NCI-H510A treated with DMSO at 0.1 percent for 48 hours (cell line): ENCODE results near the gene ADSS1.
A peak's percentile ranks its signal among the peaks of the same experiment; 100 is the strongest.

ENCODE experiments used
- DNase-seq: peaks from one replicate; lab custom pipeline; 2025; lab: John Stamatoyannopoulos, UW

The ADSS1 gene

DNA sequence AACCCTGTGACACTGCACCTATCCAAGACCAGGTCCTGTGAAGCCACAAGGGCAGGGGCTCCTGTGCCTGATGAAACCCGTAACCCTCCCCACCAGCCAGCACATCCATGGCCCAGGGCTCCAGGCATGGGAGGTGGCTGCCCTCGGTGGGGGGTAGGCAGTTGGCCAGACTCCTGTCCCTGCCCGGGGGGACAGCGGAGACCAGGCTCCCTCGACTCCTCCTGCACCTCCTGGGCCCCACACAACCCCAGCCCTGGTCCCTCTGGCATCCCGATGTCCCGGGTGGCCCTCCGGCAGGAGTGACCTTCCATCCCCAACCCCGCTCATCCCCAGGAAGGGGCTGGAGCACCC, 60.2 kb downstream of the ADSS1 start:
- DNase-seq, result no peak

DNA sequence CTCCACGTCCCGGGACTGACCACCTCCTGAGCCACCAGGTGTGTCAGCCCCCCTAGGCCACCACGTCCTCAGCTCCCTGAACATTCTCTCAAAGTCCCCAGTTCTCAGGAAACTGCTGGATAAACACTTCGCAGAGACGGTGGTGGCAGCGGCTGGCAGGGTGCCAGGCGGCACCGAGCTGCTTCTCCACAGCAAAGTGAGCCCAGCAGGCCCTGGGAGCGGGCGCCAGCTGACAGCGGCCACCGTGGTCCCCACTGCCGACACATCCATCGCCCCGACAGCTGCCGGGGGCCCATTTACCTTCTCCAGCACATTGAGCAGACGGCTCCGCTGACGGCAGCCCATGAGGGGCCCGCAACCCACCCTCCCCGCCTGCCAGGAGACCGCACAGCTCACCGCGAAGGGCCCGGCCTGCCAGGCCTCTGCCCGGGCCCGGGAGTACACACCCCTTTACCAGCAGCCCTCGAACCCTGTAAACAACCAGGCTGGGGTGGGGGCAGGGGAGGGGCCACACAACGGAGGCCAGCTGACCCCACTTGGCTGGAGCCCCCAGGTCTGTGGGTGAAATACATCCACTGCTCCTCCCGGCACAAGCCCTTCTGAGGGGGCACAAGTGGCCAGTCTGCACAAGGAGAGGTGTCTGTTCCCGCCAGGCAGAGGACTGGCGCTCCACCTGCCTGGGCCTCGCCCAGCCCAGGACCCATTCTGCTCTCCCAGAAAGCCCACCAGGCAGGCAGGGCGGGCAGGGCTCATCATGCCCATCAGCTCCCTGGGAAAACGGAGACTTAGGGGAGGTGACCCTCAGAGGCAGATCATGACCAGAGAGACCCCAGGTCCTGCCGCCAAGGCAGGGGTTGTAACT, 61.0 kb downstream of the ADSS1 start:
- DNase-seq, result peak; percentile 79

DNA sequence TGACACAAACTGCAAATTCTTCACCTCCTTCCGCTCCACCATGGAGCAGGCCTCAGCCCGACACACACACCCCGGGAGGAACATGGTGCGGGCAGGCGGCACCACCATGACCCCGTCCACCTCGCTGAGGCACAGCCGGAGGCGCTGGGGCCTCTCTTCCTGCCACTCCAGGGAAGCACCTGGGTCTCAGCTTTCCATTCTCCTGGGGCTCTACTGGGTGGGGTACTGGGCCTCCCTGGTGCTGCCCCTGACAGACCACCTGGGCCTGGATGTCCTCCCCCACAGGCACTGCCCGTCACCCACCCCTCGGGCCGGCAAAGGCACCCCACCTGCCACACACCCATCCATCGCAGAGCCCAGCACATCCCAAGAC, 61.7 kb downstream of the ADSS1 start:
- no peak for DNase-seq

DNA sequence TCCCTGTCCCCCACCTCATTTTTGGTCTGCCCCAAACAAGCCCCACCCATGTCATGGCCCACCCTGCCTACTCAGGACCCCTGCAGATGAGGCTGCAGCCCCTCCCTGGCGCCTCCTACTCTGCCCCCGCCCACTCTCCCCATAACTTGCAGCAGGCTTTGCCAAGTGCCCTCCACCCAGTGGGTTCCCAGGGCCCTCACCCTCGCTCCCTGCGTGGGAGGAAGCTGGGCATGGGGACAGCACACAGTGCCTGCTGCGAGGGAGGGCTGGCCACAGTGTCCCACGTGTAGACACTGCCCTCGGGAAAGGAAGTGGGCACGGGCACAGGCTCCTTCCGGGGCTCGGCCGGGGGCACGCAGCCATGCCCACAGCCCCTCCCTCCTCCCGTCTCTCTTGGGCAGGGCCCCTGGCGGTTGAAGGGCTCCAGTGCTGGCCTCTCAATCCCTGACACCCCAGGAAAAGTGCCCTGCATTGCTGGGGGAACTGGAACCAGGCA, 62.1 kb downstream of the ADSS1 start:
- no peak for DNase-seq

DNA sequence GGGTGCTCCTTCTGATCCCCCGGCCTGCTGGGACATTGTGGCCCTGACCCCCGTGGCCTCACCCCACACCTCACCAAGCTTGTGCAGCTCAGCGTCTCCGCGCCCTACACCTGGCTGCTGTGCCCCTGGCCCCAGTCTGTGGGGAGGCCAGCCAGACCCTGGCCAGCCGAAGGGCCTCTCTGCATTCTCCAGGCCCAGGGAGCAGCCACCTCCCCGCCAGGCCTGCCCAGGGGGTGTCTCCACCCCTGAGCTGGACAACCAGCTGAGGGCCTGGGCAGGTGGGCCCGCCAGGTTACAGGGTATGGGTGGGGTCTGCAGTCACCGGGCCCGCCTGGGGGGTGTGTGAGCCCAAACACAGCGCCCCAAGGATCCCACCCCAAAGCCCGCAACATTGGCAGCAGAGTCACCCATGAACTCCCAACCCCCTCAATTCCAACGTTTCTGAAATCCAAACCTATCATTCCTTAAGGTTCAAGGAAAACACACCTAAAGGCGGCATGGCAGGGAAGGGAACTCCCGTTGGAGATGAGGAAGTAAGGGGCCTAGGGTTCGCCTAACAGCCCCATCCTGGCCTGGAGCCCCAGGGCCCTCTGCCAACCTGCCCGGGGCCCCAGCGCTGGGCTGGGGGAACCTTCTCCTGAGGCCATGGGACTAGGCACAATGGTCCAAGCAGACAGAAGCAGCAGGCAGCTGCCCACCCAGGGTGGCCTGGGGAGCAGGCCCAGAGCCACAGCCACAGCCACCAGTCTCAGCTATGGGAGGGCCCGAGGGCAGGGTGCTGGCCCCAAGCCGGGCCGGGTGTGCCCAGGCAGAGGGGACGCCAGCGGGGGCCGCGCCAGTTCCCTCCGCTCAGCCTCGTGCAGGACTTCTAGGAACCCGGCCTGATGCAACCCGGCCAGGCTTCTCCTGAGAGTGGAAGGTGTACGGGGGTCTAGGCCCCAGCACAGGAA, 63.0 kb downstream of the ADSS1 start:
- no peak for DNase-seq

DNA sequence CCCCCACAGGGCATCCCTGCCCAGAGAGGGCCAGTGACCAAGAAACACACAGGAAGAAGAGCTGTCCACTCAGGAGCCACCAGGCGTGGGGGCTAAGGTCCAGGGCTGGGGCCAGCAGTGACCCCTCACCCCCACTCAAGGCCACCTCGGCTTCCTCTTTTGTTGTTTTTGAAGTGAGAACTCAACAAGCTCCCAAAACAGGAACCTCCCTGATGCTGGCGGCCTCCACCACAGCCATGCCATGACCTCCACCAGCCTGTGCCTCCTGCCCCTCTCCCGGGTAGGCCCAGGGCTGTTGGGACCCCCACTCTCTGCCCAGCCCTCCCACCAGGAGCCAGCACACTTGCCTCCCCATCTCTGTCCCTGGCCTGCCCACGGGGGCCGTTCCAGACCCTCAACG, 63.7 kb downstream of the ADSS1 start:
- no peak for DNase-seq

DNA sequence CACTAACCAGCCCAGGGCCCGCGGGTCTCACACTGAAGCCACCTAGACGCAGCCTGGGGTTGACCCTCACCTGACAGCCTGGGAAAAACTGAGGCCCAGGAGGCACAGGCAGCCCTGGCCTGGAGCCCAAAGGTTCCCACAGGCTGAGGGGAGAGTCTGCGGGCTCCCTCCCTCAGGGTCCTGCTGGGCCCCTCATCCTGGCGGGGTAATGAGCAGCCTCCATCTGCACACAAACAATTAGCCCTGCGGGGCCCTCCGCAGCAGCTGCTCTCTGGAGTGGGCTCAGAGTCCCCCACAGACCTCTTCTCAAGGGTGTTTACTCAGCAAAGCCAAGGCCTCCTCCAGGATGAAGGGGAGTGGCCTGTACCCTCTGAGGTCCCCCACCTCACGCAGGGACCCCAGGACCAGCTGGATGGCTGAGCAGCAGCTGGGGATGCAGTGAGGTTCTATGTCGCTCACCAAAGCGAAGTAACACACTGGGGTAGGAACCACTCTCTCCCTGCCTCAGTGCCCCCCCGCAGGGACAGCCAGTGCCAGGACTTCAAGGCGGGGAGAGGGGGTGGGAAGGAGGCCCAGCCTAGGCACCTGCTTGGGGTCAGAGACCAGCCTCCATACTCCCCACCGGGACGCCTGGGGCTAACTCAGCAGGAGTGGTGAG, 64.3 kb downstream of the ADSS1 start:
- no peak for DNase-seq

DNA sequence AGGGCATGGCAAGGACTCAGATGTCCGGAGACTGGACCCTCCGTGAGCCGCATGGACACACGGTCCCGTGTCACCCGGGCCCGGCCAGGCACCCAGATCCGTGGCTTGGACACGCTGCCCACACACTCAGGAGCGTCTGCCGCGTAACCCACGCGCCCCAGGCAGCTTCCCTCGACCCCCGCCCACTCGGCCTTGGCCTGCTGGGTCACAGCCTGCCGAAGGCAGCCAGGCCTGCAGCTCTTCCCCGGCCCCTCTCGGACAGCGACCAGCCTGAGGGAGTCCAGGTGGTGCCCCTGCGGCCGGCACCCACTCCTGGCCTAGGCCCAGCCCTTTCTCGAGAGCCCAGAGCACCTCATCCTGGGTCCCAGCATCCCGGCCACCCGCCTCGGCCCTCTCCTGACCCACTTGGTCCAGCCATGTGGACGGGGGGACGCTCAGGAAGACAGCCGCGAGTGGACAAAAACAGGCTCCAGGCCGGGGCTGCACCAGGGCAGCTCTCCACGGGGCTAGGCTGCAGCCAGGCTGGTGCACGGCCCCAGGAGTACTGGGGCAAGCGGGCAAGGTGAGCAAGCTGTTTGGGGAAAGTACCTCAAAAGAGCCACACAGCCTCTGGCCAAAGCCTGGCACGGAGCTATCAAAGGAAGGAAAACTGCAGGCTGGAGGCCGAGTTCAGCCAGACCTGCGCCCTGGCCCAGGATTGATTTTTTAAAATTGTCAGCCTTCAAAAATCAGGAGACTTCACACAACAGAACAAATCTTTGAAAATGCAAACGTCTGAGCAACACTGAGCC, 65.0 kb downstream of the ADSS1 start:
- DNase-seq, result no peak

DNA sequence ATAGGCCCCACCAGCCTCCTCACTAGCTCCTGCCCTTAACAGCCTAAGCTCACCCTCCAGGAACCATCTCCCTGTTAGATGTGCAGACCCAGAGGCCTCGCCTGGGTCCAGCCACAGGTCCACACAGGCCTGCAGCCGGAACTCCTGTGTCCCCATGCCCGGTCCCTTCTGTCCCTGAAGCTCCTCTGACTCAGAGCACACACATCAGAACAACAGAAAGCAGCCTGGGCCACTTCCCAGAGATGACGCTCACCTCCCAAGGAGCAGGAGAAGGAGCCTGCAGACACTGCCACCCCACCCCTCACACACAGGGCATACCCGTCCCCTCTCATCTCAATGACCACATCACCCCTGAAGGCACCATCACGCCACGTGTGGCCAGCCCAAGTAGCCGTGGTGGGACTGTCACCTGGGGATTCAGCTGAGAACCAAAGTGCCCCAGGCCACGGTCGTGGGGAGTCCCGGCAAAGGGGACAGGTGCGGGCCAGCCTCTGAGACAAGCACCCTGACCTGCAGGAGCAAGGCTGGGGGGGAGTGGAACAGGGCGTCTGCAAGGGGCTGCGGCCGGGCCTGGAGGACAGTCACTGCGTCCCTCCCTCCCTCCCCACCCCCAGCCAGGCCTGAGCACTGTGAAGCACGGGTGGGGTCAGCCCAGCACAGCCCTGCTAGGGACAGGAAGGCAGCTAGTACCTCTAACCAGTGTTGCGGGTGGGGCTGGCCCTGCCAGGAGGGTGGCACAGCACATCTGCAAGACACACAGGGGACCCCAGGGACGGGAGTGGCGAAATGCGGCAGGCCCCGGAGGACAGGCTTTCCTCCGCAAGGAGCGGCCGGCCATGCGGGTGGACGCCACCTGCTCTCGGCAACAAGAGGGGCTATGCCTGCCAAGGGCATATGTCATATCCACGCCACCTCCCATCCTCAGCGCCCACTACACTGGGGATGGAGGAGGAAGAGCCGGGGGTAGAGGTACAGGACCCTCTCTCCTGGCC, 66.0 kb downstream of the ADSS1 start:
- no peak for DNase-seq

DNA sequence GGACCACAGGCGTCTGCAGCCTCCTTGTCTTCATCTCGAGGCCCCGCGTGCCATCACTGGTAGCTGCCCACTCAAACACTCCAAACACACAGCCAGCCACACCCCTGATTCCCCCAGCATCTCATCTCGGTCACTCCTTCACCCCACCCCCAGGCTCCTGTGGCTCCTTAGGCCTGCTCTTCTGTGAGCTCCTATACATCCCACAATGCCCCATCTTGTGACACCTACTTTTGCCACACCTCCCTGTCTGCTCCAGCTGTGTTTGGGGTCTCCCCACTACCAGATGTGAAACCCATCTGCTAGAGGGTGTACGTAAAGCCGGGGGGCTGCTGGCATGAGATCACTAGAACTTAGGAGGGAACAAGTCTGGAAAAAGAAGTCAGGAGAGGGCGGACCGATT, 67.4 kb downstream of the ADSS1 start:
- no peak for DNase-seq

DNA sequence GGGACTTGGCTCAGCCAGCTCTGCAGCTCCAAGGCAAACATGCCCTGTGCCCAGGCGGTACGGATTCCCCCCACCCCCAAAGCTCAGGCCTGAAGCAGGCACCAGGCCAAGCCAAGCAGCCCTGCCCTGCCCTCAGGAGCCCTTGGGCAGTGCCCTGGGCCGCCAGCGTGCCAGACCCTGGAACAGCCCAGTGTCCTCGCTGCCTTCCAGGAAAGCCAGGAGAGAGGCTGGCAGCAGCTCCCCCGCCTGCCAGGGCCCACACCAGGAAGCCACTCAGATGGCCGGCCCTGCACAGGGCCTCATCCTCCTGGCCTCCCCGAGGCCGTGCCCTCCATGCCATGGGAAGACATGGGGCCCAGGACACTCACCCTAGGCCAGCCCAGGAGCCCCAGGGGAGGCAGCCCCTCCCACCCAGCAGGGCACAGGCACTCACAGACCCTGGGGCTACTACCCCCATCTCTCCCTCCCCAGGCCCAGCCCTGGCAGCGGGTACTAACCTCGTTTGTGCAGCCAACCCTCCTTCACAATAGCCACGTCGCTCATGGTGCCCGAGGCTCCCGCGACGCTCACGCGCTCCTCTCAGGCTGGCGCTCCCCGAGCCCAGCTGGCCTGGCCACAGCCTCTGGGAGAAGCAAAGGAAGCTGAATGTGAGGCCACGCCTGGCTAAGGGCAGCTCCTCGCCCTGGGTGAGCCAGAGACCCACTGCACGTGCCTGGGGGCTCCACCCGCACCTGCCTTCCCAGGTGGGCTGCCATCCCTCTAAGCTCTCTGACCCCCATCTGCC, 68.3 kb downstream of the ADSS1 start:
- DNase-seq, result no peak

DNA sequence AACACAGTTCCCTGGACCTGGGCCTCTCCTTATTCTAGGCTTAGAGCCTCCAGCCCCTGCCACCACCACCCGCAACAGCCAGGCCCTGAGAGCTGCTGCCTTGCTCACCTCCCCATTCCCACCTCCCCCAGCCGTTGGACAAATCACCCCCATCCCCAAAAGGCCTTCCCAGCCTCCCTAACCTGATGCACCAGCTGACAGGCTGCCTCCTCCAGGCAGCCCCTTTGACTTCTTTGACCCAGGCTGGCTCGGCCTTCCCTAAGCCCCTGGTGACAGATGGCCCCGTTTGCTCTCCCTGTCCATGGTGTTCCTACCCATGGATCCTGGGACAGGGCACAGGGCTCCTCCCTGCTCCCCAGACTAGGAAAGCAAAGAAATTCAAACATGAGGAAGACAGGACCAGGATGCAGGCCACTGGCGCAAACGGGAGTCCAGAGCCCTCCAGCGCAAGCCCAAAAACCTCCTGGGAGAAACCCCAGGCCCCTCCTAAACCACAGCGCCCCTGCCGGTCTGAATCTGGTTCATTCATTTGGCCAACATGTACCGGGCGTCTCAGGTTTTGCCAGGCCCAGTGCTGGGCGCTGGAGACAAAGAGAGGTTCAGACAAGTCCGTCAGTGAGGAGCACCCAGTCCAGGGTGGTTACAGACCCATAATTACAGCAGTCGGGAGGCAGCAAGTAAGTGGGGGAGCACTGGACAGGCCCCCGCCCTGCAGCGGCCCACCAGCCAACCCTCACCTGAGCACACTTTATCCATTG, 69.1 kb downstream of the ADSS1 start:
- DNase-seq, result no peak

DNA sequence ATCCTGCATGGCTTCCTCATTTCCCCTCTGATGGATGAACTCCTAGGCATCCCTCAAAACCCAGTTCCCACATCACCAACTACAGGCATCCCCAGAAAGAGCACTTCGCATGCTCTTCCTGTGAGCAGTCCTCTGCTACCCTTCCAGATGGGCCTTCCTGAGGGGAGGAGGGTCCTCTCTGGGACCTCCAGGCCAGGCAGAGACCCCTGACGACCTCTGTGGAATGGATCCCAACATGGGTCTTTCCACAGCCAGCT, 69.6 kb downstream of the ADSS1 start:
- no peak for DNase-seq

DNA sequence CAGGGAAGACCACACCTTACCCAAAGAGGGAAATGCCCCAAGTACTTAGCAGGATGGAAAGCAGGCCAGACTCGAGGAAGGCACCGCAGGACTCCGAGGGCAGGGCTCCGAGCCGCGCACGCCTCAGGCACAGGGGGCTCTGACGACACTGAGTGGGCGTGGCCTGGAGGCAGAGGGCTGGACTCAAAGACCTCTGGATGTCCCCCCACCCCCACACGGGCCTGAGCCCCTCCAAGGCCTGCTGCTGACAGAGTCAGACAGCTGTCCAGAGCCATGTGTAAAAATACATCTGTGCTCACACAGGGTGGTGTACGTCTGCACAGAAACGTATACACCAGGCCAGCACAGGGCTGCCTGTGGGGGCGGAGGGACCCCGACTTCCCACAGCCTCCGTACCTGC, 70.1 kb downstream of the ADSS1 start:
- DNase-seq, result peak; percentile 34

DNA sequence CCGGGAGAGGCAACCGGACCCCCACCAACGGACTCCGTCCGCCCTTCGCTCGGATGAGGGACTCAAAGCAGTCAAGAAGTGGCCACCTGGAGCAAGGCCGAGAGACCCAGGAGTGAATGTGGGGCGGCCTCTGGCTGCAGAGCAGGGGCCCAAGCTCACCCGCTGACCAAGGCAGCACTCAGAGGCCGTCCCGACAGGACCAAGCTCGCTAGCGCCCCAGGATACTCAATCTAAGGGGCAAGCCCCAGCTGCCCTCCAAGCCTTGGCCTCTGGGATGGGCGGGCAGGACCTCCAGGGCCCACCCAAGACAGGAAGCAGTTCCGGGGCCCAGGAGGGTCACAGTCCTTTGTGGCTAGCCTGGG, 70.6 kb downstream of the ADSS1 start:
- no peak for DNase-seq

DNA sequence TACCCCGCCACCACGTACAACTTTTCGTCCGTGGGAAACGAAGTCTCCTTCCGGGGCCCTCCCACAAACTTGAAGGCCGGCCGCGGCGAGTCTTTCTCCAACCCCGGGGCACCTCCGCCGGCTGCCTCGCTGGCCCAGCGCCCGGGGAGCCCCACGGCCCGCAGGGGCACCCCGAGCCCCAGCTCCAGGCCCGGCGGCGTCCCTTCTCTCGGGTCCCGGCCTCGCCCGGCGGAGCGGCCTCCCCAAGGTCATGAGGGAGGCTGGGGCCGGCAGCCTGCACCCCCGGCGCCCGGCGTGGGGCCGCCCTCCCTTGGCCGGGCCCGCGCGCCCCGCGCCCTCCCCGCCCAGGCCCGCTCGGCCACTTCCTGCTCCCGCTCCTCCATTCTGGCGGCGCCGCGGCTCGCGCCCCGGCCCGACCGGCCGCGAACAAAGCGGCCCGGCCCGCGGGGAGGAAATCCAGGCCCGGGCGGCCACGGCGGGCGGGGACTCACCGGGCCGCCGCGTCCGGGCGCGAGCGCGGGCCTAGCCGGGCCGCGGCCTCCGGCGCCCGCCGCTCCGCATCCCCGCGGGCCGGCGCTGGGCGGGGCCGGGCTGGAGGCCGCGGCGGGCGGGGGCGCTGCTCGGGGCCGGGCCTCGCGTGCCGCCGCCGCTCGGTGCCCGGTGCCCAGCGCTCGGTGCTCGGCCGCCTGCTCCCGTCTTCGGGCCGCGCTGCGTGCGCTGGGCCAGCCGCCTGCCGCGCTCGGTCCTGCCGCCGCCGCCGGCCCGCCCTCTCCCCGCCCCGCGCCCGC, 71.2 kb downstream of the ADSS1 start, which contains the start of gene AKT1:
Gene AKT1, minus strand, starts transcription at position 756 of the 788 bp plus-strand sequence. CDS start 3,105 bp downstream, outside the sequence.
- no peak for DNase-seq

DNA sequence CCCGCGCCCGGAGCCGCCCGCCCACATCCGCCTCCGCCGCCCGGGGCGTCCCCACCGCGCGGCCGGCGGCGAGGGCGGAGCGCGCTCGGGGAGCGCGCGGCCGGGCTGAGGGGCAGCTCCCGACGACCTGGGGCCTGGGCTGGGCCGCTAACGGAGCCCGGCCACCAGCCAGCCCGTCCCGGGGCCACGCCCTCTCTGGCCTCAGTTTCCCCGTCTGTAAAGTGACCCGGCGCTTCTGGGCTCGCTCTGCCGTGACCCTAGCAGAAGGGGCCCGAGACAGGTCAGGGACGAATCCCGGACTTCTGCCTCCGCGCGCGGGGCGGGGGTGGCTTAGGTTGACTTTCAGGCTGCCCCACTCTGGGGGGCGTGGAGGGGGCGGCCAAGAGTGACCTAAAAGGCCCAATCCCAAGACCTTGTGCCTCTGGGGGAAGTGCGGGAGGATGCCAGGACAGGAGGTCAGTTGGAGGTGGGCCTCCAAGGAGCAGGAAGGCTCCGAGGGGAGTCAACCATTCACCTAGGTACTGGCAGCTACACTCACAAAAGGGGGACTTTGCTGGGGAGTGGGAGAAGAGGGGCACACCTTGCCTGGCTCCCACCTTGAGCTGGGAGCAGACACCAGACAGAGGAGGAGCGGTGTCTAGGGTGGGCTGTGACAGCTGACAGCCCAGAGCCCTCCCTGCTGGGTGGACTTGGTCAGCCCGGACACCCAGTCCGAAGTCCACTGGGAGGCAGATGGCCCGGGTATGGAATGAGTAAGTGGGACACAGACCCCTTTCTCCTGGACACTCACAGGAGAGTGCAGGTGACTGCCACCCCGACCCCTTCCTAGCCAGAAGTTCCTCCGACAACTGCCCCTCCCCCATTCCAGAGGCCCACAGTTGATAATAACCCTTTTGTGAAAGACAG, 72.0 kb downstream of the ADSS1 start:
- peak; percentile 22 for DNase-seq
